Upper lobe of right lung (tissue), 1 donor: ENCODE results near the gene CX3CL1. TPM values are rescaled to one million over a fixed set of nuclear protein-coding genes. Genes with fewer than 3 reads are reported as not detected.

Experiments
- ATAC-seq: fragments of 200-7000 bp; cut with Tn5 transposase; one replicate; pipeline ENCODE4 v1.9.1; 2020; ENCODE audit warnings: mild to moderate bottlenecking, moderate library complexity
- DNase-seq: peaks from one replicate; pipeline ENCODE4 v3.0.0-alpha.2; 2020
- H3K27ac ChIP-seq: fragments of 200-600 bp; one replicate; pipeline ENCODE4 v1.8.0; 2022
- H3K27me3 ChIP-seq: fragments of 200-600 bp; one replicate; pipeline ENCODE4 v1.8.0; 2022; ENCODE audit warnings: mild to moderate bottlenecking
- H3K36me3 ChIP-seq: fragments of 200-600 bp; one replicate; pipeline ENCODE4 v1.8.0; 2022
- H3K4me1 ChIP-seq: fragments of 200-600 bp; one replicate; pipeline ENCODE4 v1.8.0; 2022
- H3K4me3 ChIP-seq: fragments of 200-600 bp; one replicate; pipeline ENCODE4 v1.8.0; 2022; ENCODE audit warnings: mild to moderate bottlenecking
- H3K9me3 ChIP-seq: fragments of 200-600 bp; one replicate; pipeline ENCODE4 v1.8.0; 2022
- intact Hi-C: fragments of 100-400 bp; cut with DNase I; formaldehyde crosslinking; loops from one replicate; pipeline ENCODE4 v1.11.0; 2022
- total RNA-seq: library from RNA; stranded (reverse); fragmentation: NEBNext Ultra II Directional; extraction: Animal tissue kit (Norgen Biotek cat#: 25700); gene quantifications from one replicate; pipeline ENCODE4 v1.2.1, GENCODE V29; 2021
- TF ChIP-seq, protein P1 (sequence below): fragments of 200-600 bp; IDR thresholded peaks from one replicate; pipeline ENCODE4 v1.8.0; 2022; ENCODE audit warnings: antibody characterized with exemption
- donor health status: DM: no; HTN: yes; CAD: no; lungs with severe emphysema.

The CX3CL1 gene
- total RNA-seq, 1 donor from 2014 or later, result 47.5 TPM

DNA sequence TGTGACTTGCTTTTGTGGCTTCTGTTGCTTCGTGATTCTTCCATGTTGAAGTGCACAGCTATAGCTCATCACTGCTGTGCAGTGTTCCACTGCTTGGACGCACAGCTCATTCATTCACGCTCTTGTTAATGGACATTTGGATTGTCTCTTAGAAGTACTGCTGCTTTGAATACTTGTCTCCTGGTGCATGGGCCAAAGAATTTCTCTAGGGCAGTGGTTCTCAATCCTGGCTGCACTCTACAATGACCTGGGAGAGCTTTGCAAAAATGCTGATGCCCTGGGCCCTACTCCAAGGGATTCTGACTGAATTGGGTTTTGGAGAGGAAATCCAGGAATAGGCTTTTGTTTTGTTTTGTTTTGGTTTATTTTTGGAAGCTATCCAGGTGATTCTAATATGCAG, 52.3 kb downstream of the CX3CL1 start:
- Histone ChIP-seq H3K27ac (no peak overlapping the region), H3K27me3 (no peaks in the 10 kb centered on the region), H3K36me3 (peaks cover 25% of the 10 kb centered on the region), H3K4me3 (no peak overlapping the region), H3K4me1 (peaks cover 9% of the 10 kb centered on the region), H3K9me3 (no peaks in the 10 kb centered on the region)
- DNase-seq (no peak), ATAC-seq (no peak)
- TF ChIP-seq, protein P1, sequence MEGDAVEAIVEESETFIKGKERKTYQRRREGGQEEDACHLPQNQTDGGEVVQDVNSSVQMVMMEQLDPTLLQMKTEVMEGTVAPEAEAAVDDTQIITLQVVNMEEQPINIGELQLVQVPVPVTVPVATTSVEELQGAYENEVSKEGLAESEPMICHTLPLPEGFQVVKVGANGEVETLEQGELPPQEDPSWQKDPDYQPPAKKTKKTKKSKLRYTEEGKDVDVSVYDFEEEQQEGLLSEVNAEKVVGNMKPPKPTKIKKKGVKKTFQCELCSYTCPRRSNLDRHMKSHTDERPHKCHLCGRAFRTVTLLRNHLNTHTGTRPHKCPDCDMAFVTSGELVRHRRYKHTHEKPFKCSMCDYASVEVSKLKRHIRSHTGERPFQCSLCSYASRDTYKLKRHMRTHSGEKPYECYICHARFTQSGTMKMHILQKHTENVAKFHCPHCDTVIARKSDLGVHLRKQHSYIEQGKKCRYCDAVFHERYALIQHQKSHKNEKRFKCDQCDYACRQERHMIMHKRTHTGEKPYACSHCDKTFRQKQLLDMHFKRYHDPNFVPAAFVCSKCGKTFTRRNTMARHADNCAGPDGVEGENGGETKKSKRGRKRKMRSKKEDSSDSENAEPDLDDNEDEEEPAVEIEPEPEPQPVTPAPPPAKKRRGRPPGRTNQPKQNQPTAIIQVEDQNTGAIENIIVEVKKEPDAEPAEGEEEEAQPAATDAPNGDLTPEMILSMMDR, result no peak
- intact Hi-C loops, result no loop called here

DNA sequence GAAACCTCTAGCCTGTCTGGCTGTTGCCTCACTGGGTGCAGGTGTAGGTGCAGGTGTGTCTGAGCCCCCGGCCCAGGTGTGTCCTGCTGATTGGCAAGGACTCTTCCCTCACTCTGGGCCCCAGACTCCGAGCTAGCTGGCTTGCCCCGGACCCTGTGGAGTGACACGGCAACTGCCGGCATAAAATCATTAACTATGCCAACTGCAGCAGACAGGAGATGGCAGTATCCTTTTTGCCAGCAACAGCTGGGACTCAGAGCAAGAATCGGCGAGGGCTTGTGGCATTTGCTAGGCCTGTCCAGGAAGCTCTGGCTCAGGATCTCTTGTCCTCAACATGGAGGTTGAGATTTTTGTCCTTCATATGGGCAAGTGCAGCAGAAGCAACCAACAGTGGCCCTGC, 54.1 kb downstream of the CX3CL1 start:
- no peak for ATAC-seq
- Histone ChIP-seq H3K4me1 (peaks cover 9% of the 10 kb centered on the region), H3K36me3 (peaks cover 43% of the 10 kb centered on the region), H3K27ac (no peak overlapping the region), H3K4me3 (no peak overlapping the region), H3K9me3 (no peaks in the 10 kb centered on the region), H3K27me3 (no peaks in the 10 kb centered on the region)
- DNase-seq, result no peak
- TF ChIP-seq, protein P1, result no peak
- intact Hi-C loops, result no loop called here

DNA sequence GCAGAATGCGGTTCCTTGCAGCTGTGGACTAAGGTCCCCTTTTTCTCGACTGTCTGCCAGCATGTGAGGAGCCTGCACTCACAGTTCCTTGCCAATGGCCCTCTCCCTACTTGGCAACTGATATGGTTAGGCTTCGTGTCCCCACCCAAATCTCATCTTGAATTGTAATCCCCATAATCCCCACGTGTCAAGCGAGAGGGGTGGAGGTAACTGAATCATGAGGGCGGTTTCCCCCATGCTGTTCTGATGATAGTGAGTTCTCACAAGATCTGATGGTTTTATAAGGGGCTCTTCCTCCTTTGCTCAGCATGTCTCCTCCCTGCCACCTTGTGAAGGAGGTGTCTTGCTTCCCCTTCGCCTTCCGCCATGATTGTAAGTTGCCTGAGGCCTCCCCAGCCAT, 55.0 kb downstream of the CX3CL1 start:
- H3K36me3 ChIP-seq, result peaks cover 52% of the 10 kb centered on the region
- no peaks in the 10 kb centered on the region for H3K27me3 ChIP-seq
- TF ChIP-seq, protein P1, result no peak
- no peak for DNase-seq
- no peak overlapping the region for H3K27ac ChIP-seq
- intact Hi-C loops, result no loop called here
- H3K9me3 ChIP-seq, result no peaks in the 10 kb centered on the region
- no peak for ATAC-seq
- H3K4me1 ChIP-seq, result peaks cover 4% of the 10 kb centered on the region
- H3K4me3 ChIP-seq, result no peak overlapping the region

DNA sequence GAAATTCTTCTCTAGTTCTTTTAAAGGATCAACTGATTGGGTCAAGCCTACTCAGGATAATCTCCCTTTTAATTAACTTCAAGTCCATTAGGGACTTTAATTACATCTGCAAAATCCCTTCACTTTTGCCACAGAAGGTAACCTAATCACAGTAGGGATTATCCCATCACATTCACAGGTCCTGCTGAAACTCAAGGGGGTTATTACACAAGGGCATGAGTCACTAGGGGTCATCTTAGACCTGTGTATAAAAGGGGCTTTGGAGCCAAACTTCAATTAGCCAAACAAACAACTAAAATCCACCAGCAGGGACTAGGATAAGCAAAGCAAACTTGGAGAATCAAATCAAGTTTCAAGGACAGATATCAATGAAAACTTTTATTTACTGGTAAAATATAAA, 55.5 kb downstream of the CX3CL1 start:
- Histone ChIP-seq H3K27me3 (no peaks in the 10 kb centered on the region), H3K4me1 (no peaks in the 10 kb centered on the region), H3K36me3 (peaks cover 58% of the 10 kb centered on the region), H3K4me3 (no peak overlapping the region), H3K9me3 (no peaks in the 10 kb centered on the region), H3K27ac (no peak overlapping the region)
- no peak for ATAC-seq
- no peak for DNase-seq
- TF ChIP-seq, protein P1, result no peak
- intact Hi-C loops, result no loop called here

DNA sequence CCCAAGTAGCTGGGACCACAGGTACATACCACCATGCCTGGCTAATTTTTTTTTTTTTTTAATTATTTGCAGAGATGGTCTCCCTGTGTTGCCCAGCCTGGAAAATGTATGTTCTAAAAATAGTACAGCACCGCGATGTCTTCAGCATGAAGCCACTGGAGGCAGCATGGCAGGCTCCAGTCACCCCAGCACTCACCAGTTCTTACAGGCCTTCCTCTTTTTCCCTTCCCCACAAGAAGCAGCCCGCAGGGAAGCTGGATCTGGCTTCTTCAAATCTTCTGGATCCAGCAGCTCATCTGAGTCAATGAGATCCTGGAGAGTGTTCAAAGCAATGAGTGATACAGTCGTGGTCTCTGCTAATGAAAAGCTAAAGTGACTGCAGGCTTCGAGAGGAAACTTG, 58.7 kb downstream of the CX3CL1 start:
- intact Hi-C loops, result no loop called here
- H3K36me3 ChIP-seq, result peaks cover 89% of the 10 kb centered on the region
- no peak for DNase-seq
- no peak for ATAC-seq
- no peaks in the 10 kb centered on the region for H3K27me3 ChIP-seq
- no peak overlapping the region for H3K4me3 ChIP-seq
- H3K27ac ChIP-seq, result no peak overlapping the region
- H3K4me1 ChIP-seq, result no peaks in the 10 kb centered on the region
- TF ChIP-seq, protein P1, result no peak
- no peaks in the 10 kb centered on the region for H3K9me3 ChIP-seq

DNA sequence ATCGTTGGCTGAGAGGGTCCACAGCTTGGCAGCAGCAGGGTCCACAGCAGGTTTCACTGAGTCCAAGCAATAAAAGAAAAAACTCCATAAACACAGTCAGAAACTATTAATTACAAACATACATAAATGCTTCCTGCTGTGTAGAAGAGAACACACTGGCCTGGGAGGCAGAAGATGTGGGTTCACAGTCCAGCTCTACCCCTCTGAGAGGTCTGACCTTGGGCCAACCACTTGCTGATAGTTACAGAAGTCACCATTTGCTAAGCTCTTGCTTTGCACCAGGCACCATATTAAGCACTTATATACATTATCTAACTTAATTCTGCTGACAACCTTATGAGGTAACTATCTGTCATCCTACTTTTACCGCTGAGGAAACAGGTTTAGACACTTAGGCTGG, 60.2 kb downstream of the CX3CL1 start:
- H3K27ac ChIP-seq, result no peak overlapping the region
- H3K27me3 ChIP-seq, result no peaks in the 10 kb centered on the region
- no peak for ATAC-seq
- peaks cover 99% of the 10 kb centered on the region for H3K36me3 ChIP-seq
- no peak overlapping the region for H3K4me3 ChIP-seq
- no peak for DNase-seq
- no peaks in the 10 kb centered on the region for H3K4me1 ChIP-seq
- intact Hi-C loops, result no loop called here
- TF ChIP-seq, protein P1, result no peak
- H3K9me3 ChIP-seq, result no peaks in the 10 kb centered on the region
